Vagina (tissue), 2 donors: Measurements from ENCODE around the gene CD58. TPM values are rescaled to one million over a fixed set of nuclear protein-coding genes. Genes with fewer than 3 reads are reported as not detected.
A peak's percentile ranks its signal among the peaks of the same experiment; 100 is the strongest.

Experiments used
- DNase-seq, 2 donors: peaks; one replicate each; pipeline ENCODE4 v3.0.0-alpha.2; 2017; ENCODE audit errors: extremely low spot score in 2 of 2
- H3K27ac ChIP-seq: fragments of 200-600 bp; sonication (generic); one replicate; pipeline ENCODE4 v1.5.1; 2019
- H3K27me3 ChIP-seq: fragments of 200-600 bp; sonication (generic); one replicate; pipeline ENCODE4 v1.5.1; 2019
- H3K36me3 ChIP-seq, 2 donors: fragments of 200-600 bp; sonication (generic); one replicate each; pipeline ENCODE4 v1.5.1; 2017 to 2019
- H3K4me1 ChIP-seq: fragments of 200-600 bp; sonication (generic); one replicate; pipeline ENCODE4 v1.5.1; 2019
- H3K4me3 ChIP-seq, 2 donors: fragments of 200-600 bp; sonication (generic); 1 replicate in 1 of 2; 2 replicates in 1 of 2; pipeline ENCODE4 v1.5.1; 2016 to 2019
- H3K9me3 ChIP-seq: fragments of 200-600 bp; sonication (generic); one replicate; pipeline ENCODE4 v1.5.1; 2019
- POLR2A ChIP-seq, 2 donors: fragments of 450-650 bp; IDR thresholded peaks; one replicate each; pipeline ENCODE4 v1.6.1; 2017; ENCODE audit warnings: antibody characterized with exemption in 2 of 2, mild to moderate bottlenecking in 2 of 2, moderate library complexity in 2 of 2
- POLR2AphosphoS5 ChIP-seq, 2 donors: sonication (generic); formaldehyde crosslinking; IDR thresholded peaks; one replicate each; pipeline ENCODE4 v1.9.0; 2017; ENCODE audit warnings: antibody characterized with exemption in 2 of 2, mild to moderate bottlenecking in 2 of 2, low read depth in 1 of 2; ENCODE audit not compliant: insufficient read depth in 1 of 2
- intact Hi-C: fragments of 100-400 bp; cut with DNase I; formaldehyde crosslinking; loops from one replicate; pipeline ENCODE4 v1.15.1; 2023
- total RNA-seq: library from RNA; depleted of rRNA; stranded (reverse); fragments of >200 nt; gene quantifications from one replicate; pipeline ENCODE4 v1.2.3, GENCODE V29; 2016
- TF ChIP-seq, protein P1 (sequence below), 3 experiments: fragments of 450-650 bp in 2 of 3; fragments of 200-600 bp in 1 of 3; sonication (generic) in 1 of 3; IDR thresholded peaks; one replicate each; pipeline ENCODE4 v1.5.1; 2017 to 2019; ENCODE audit warnings: antibody characterized with exemption in 3 of 3, mild to moderate bottlenecking in 2 of 3, moderate library complexity in 2 of 3

Gene CD58
- total RNA-seq, 1 donor from 2014 or later, result 54.5 TPM

DNA sequence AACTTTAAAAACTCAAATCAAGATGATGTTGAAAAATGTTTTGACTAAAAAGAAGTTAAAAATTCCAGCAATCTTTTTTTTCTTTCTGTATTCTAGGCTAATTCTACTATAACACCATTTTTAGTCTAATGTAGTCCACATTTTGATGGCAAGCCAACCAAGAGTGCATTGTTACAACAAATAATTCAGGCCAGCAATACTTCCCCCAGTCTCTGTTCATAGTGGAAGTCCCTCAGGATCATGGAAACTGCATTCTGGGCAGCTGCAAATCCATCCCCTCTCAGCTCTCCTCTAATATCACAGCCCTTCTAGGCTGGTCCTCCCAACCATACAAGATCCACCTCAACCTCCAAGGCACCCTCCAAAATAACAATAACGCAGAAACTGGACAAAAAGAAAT is 7.8 kb upstream of the CD58 start:
- no peak for TF ChIP-seq POLR2A (IDR thresholded peaks at IDR 0.05)
- no peak for TF ChIP-seq POLR2AphosphoS5 (IDR thresholded peaks at IDR 0.05; ENCODE audit: insufficient read depth in 1 of 2, low read depth in 1 of 2)
- TF ChIP-seq, protein P1, sequence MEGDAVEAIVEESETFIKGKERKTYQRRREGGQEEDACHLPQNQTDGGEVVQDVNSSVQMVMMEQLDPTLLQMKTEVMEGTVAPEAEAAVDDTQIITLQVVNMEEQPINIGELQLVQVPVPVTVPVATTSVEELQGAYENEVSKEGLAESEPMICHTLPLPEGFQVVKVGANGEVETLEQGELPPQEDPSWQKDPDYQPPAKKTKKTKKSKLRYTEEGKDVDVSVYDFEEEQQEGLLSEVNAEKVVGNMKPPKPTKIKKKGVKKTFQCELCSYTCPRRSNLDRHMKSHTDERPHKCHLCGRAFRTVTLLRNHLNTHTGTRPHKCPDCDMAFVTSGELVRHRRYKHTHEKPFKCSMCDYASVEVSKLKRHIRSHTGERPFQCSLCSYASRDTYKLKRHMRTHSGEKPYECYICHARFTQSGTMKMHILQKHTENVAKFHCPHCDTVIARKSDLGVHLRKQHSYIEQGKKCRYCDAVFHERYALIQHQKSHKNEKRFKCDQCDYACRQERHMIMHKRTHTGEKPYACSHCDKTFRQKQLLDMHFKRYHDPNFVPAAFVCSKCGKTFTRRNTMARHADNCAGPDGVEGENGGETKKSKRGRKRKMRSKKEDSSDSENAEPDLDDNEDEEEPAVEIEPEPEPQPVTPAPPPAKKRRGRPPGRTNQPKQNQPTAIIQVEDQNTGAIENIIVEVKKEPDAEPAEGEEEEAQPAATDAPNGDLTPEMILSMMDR (IDR thresholded peaks at IDR 0.05), result no peak
- intact Hi-C loops, result no loop called here
- Histone ChIP-seq H3K9me3 (no peaks in the 10 kb centered on the region), H3K27ac (no peak overlapping the region), H3K27me3 (no peaks in the 10 kb centered on the region), H3K4me1 (no peaks in the 10 kb centered on the region), H3K36me3 (no peaks in the 10 kb centered on the region), H3K4me3 (no peak overlapping the region)
- DNase-seq, result no peak

DNA sequence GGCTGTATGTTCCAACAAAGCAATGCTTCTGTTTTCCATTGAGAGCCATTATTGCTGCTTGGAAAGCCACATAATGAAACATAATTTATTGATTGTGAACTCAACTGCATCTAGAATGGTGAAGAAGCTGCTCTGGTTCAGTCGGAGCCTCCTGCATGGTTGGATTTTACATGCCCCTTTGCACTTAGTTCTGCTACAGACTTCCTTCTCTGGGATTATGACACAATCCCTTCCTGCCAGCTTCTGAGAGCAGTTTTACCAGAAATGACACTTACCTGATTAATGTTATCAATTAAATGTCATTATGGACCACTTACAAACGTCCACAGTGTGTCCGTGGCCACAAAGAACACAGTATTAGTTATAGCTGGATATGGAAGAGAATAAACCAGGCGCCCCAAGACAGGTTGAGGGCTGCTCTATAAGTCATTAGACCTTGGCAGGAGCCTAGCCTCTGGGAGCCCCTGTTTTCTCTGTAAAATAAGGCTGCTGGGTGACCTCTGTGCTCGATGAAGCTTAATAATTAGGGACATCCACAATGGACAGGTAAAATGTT is 7.0 kb upstream of the CD58 start:
- no peaks in the 10 kb centered on the region for H3K36me3 ChIP-seq
- H3K4me3 ChIP-seq, result no peak overlapping the region
- no peaks in the 10 kb centered on the region for H3K4me1 ChIP-seq
- H3K27me3 ChIP-seq, result no peaks in the 10 kb centered on the region
- intact Hi-C loops, result no loop called here
- TF ChIP-seq POLR2AphosphoS5 (IDR thresholded peaks at IDR 0.05; ENCODE audit: insufficient read depth in 1 of 2, low read depth in 1 of 2), result no peak
- TF ChIP-seq, protein P1 (IDR thresholded peaks at IDR 0.05), result no peak
- no peak for TF ChIP-seq POLR2A (IDR thresholded peaks at IDR 0.05)
- H3K27ac ChIP-seq, result no peak overlapping the region
- H3K9me3 ChIP-seq, result no peaks in the 10 kb centered on the region
- DNase-seq, result no peak

DNA sequence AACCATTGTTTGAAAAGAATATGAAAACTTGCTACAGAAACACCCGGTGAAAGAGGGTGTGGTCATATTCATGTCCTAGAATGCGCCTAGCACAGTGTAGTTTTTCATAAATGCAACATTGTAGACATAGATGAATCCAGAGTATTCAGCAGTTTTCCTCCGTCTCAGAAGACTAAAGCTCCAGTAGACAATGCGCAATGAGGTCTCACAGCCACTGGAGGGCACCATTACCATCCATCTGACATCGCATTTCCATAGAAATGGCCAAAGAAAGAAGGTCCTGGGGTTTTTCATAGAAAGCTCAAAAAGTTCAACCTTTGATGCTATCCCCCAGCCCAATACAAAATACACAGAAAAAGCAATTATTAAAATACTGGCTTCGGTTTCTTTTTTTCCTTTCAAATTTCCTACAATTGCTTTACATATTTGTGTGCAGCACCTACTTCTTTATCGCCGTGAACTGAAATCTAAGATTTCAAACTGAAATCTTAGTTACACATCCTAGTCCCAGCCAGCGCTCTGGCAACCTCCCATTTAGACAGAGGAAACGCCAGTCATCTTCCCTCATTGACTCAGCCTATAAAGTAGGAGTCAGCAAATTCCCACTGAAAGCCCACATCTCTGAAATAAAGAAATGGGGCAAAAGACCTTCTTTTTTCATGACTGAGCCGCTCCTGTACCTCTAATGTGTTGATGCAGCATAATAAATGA is 3.9 kb upstream of the CD58 start:
- no peak overlapping the region for H3K4me3 ChIP-seq
- TF ChIP-seq, protein P1 (IDR thresholded peaks at IDR 0.05), result peak; percentile 44 to 69 (median 67)
- TF ChIP-seq POLR2AphosphoS5 (IDR thresholded peaks at IDR 0.05; ENCODE audit: insufficient read depth in 1 of 2, low read depth in 1 of 2), result no peak
- H3K4me1 ChIP-seq, result peaks cover 13% of the 10 kb centered on the region
- no peak for DNase-seq
- no peaks in the 10 kb centered on the region for H3K9me3 ChIP-seq
- no peaks in the 10 kb centered on the region for H3K36me3 ChIP-seq
- H3K27me3 ChIP-seq, result no peaks in the 10 kb centered on the region
- no peak overlapping the region for H3K27ac ChIP-seq
- intact Hi-C loops, result no loop called here

DNA sequence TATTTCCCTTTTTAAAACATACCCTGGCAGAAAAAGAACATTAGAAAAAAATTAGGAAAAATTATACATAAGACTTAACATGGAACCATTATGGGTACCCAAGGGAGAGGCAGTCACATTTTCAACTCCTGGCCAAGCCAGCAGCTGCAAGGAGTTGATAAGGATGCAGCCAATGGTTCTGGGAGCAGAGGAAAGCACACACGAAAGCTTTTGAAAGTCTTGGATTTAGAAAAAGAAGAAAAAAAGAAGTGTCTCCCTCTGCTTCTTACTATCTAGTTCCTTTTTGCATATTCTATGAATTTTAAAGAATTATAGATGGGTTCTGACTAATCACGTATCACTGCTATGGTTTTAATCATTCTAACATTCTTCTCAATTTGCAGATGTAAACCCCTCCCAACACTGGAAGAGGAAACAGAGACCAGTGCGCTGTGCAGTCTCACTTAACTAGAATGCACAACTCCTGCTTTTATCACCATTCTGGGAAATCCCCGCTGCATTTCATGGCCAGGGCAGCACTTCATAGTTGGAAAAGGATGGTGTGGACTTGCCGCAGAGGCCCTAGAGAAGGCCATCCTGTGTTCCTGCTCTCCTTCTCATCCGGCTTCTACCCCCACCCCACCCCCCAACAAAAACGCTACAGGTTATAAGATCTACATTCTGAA is 2.7 kb upstream of the CD58 start:
- peaks cover 25% of the 10 kb centered on the region for H3K4me1 ChIP-seq
- no peaks in the 10 kb centered on the region for H3K36me3 ChIP-seq
- intact Hi-C loops, result no loop called here
- TF ChIP-seq POLR2A (IDR thresholded peaks at IDR 0.05), result no peak
- TF ChIP-seq, protein P1 (IDR thresholded peaks at IDR 0.05), result no peak
- TF ChIP-seq POLR2AphosphoS5 (IDR thresholded peaks at IDR 0.05; ENCODE audit: insufficient read depth in 1 of 2, low read depth in 1 of 2), result no peak
- H3K9me3 ChIP-seq, result no peaks in the 10 kb centered on the region
- DNase-seq, result no peak
- H3K27ac ChIP-seq, result no peak overlapping the region
- no peaks in the 10 kb centered on the region for H3K27me3 ChIP-seq
- no peak overlapping the region for H3K4me3 ChIP-seq
